Endothelial cell (in vitro differentiated cells): ENCODE measurements around the gene RRP36. TPM values are rescaled to one million over a fixed set of nuclear protein-coding genes. Genes with fewer than 3 reads are reported as not detected.

Experiments used
- DNase-seq: peaks from one replicate; pipeline ENCODE4 v3.0.0; 2021; ENCODE audit warnings: low spot score
- H3K27ac Mint-ChIP-seq: one replicate; pipeline ENCODE4 v1.8.0; 2021; ENCODE audit warnings: mixed read lengths, inconsistent platforms; ENCODE audit not compliant: unreplicated experiment
- H3K27me3 Mint-ChIP-seq: one replicate; pipeline ENCODE4 v1.8.0; 2021; ENCODE audit warnings: mild to moderate bottlenecking, moderate library complexity, mixed read lengths, inconsistent platforms; ENCODE audit not compliant: unreplicated experiment
- H3K36me3 Mint-ChIP-seq: one replicate; pipeline ENCODE4 v1.8.0; 2021; ENCODE audit warnings: mild to moderate bottlenecking, low read depth, mixed read lengths, inconsistent platforms; ENCODE audit not compliant: unreplicated experiment
- H3K4me1 Mint-ChIP-seq: one replicate; pipeline ENCODE4 v1.8.0; 2021; ENCODE audit warnings: mild to moderate bottlenecking, mixed read lengths, inconsistent platforms; ENCODE audit not compliant: unreplicated experiment
- H3K4me3 Mint-ChIP-seq: one replicate; pipeline ENCODE4 v1.8.0; 2021; ENCODE audit warnings: mild to moderate bottlenecking, mixed read lengths, inconsistent platforms; ENCODE audit not compliant: unreplicated experiment
- H3K9me3 Mint-ChIP-seq: one replicate; pipeline ENCODE4 v1.8.0; 2021; ENCODE audit warnings: mixed read lengths, inconsistent platforms; ENCODE audit not compliant: unreplicated experiment
- CTCF ChIP-seq: fragments of 200-600 bp; sonication (generic); IDR thresholded peaks from one replicate; pipeline ENCODE4 v1.5.0; 2021; ENCODE audit warnings: antibody characterized with exemption; ENCODE audit not compliant: unreplicated experiment
- total RNA-seq: library from RNA; stranded (reverse); fragmentation: NEBNext Ultra II Directional; extraction: Animal tissue kit (Norgen Biotek cat#: 25700); gene quantifications from one replicate; pipeline ENCODE4 v1.2.1, GENCODE V29; 2021; ENCODE audit not compliant: unreplicated experiment

RRP36 gene
- total RNA-seq, 1 donor from 2014 or later, result 82.1 TPM

DNA sequence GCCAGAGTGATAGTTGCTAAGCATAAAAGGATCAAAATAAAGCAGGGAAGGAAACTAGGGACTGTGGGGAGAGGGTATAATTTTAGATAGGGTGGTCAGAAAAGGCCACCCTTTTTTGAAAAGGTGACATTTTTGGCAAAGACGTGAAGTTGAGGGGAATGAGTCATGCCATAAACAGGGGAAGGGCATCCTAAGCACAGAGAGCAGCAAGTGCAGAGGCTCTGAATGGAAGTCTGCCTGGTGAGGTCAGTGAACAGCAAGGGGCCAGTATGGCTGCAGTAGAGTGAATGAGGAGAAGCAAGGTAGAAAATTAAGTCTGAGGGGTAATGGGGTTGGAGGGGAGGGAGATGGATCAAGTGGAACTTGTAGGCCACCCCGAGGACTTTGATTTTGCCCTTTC is 40.4 kb downstream of the RRP36 start:
- Mint-ChIP-seq H3K27ac (peak overlapping the region; percentile 42), H3K36me3 (peaks cover 36% of the 10 kb centered on the region), H3K4me3 (peak overlapping the region; percentile 65), H3K4me1 (peaks cover 29% of the 10 kb centered on the region), H3K27me3 (peaks cover 5% of the 10 kb centered on the region), H3K9me3 (no peaks in the 10 kb centered on the region)
- TF ChIP-seq CTCF, result no peak
- no peak for DNase-seq

DNA sequence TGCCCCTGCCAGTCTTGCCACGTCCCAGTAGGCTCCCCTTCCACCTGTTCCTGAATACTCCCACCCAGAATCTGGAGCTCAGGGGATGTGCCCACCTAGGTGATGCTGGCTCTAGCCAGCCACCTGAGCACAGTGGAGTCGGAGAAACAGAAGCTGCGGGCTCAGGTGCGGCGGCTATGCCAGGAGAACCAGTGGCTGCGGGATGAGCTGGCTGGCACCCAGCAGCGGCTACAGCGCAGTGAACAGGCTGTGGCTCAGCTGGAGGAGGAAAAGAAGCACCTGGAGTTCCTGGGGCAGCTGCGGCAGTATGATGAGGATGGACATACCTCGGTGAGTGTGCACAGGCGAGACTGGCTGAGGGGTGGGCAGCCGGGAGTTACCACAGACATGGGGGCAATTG is 41.4 kb downstream of the RRP36 start:
- DNase-seq, result no peak
- H3K36me3 Mint-ChIP-seq, result peaks cover 37% of the 10 kb centered on the region
- H3K9me3 Mint-ChIP-seq, result no peaks in the 10 kb centered on the region
- TF ChIP-seq CTCF, result no peak
- H3K27ac Mint-ChIP-seq, result no peak overlapping the region
- no peak overlapping the region for H3K4me3 Mint-ChIP-seq
- H3K4me1 Mint-ChIP-seq, result peaks cover 29% of the 10 kb centered on the region
- peaks cover 5% of the 10 kb centered on the region for H3K27me3 Mint-ChIP-seq

DNA sequence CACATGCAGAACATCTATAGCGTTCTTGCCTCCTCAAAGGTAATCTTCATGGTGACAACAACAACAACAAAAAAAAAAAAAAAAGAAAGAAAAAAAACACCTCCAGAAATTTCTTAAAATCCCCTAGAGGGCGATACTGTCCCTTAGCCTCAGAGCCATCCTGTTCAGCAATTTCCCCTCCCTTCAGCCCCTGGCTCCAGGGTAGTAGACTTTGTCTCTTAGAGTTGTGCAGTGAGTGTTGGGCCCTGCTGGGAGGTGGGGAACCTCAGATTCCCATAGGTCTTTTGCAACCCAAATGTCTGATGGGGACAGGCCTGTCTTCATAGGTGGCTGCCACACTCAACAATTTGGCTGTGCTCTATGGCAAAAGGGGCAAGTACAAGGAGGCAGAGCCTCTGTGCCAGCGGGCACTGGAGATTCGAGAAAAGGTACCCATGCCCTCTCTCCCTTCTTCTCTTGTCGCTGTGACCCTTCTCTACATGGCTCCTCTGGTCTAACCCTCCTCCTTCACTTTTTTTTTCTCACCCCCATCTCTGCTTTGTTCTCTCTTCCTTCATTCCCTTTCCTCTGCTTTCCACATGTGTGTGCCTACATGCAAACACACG is 48.7 kb downstream of the RRP36 start:
- H3K36me3 Mint-ChIP-seq, result peaks cover 37% of the 10 kb centered on the region
- H3K9me3 Mint-ChIP-seq, result no peaks in the 10 kb centered on the region
- peaks cover 8% of the 10 kb centered on the region for H3K27me3 Mint-ChIP-seq
- TF ChIP-seq CTCF, result peak; percentile 48
- no peak for DNase-seq
- H3K4me3 Mint-ChIP-seq, result no peak overlapping the region
- H3K4me1 Mint-ChIP-seq, result peaks cover 33% of the 10 kb centered on the region
- H3K27ac Mint-ChIP-seq, result peak overlapping the region; percentile 67

DNA sequence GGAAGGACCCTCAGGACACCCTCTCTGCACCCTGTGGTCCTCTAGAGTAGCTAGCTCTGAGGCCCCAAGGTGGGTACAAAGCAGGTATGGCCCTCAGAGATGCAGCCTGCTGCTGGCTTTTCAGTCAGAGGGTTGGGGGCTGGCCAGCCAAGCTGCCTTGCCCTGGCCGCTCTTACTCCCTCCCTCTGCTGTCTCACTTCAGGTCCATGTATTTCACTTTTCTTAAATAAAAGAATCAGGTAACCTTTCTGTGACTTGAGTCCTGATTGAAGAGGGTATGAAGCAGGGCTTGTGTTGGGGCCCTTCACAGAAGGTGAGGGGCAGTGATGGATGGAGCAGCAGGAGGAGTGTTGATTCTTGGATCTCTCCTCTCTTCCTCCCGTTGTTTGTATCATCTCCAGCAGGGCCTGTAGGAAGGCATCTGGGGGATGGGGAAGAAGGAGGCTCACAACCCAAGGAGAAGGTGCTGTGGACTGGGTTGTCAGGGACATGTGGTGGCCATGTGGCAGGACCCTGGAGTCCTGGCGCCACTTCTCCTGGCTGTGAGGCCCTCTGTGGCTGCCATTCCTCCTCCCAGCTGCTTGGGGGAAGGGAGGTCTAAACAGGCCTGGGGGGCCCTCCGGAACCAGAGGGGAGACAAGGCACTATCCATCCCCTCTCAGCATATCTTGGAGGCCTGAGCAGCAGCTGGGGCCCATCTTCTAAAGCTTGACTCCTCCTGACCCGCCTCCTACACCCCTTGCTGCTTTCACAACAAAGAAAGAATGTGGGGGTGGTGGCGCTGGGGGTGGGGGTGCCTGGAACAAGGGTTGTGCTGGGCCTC is 53.6 kb downstream of the RRP36 start:
- Mint-ChIP-seq H3K27me3 (peaks cover 13% of the 10 kb centered on the region), H3K36me3 (peaks cover 24% of the 10 kb centered on the region), H3K4me1 (peaks cover 57% of the 10 kb centered on the region), H3K27ac (no peak overlapping the region), H3K4me3 (peak overlapping the region; percentile 84), H3K9me3 (no peaks in the 10 kb centered on the region)
- no peak for DNase-seq
- no peak for TF ChIP-seq CTCF
